Measurements from ENCODE around the gene RALGAPA2. TPM values are rescaled to one million over a fixed set of nuclear protein-coding genes. Genes with fewer than 3 reads are reported as not detected.

Gene RALGAPA2
- total and polyA plus RNA-seq, 2 experiments from 2014 or later: 14.5 to 35.5 TPM

DNA sequence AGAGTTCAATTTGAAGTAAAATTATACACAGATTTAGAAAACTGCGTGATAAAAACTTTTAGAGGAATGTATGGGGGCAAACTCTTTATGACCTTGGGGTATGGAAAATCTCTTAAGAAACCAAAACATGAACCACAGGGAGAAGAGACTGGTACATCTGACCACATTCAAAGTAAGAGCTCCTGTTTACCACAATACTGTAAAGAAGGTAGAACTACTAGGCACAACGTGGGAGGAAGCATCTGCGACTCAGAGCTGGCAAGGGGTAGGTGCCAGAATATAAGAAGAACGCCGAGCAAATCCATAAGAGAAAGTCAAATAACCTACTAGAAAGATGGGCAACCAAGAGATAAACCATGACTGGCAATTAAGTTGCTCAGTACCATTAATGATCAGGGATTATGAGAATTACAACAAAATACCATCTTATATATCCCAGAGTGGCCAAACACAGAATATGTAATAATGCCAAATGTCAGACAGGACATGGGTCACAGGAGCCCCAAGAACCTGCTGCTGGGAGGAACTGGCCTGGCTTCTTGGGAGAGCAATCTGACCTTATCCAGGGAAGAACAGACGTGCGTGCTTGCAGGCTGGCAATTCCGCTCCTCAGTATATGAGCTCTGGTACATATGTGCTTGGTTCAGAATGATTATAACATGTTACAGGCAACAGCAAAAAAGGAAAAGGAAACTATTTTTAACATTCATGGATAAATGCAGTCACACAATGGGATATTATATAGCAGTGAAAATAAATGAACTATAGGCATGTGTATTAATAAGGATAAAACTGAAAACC, 294.4 kb downstream of the RALGAPA2 start:
- Histone ChIP-seq H3K36me3 (no peaks in the 10 kb centered on the region), H3K27ac (no peak overlapping the region), H3K27me3 (peaks cover 3% of the 10 kb centered on the region), H3K9me3 (ENCODE audit: low read depth) (no peaks in the 10 kb centered on the region), H3K4me3 (no peak overlapping the region), H3K4me1 (ENCODE audit: low read depth) (peaks cover 6% of the 10 kb centered on the region)
- no peak for DNase-seq (ENCODE audit: low read depth in 1 of 2, low spot score in 1 of 2)
- TF ChIP-seq, protein P1, sequence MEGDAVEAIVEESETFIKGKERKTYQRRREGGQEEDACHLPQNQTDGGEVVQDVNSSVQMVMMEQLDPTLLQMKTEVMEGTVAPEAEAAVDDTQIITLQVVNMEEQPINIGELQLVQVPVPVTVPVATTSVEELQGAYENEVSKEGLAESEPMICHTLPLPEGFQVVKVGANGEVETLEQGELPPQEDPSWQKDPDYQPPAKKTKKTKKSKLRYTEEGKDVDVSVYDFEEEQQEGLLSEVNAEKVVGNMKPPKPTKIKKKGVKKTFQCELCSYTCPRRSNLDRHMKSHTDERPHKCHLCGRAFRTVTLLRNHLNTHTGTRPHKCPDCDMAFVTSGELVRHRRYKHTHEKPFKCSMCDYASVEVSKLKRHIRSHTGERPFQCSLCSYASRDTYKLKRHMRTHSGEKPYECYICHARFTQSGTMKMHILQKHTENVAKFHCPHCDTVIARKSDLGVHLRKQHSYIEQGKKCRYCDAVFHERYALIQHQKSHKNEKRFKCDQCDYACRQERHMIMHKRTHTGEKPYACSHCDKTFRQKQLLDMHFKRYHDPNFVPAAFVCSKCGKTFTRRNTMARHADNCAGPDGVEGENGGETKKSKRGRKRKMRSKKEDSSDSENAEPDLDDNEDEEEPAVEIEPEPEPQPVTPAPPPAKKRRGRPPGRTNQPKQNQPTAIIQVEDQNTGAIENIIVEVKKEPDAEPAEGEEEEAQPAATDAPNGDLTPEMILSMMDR (IDR thresholded peaks at IDR 0.05; ENCODE audit: low read depth, low read length): no peak

DNA sequence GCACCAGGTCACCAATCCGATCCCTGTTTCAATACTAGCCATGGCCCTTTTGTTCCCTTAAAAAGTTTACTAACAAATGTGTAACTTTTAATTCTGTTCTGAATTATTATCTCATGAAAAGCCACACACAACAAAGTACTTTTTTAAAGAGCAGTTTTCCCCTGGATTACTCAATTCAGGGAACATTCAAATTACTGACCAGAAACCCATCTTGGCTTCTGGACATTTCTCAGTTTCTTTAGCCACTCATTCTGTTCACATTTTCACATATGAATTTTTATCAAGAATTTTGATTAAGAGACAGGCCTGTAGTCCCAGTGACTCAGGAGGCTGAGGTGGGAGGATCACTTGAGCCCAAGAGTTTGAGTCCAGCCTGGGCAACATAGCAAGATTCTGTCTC, 297.1 kb downstream of the RALGAPA2 start:
- Histone ChIP-seq H3K4me3 (no peak overlapping the region), H3K27me3 (peaks cover 15% of the 10 kb centered on the region)

DNA sequence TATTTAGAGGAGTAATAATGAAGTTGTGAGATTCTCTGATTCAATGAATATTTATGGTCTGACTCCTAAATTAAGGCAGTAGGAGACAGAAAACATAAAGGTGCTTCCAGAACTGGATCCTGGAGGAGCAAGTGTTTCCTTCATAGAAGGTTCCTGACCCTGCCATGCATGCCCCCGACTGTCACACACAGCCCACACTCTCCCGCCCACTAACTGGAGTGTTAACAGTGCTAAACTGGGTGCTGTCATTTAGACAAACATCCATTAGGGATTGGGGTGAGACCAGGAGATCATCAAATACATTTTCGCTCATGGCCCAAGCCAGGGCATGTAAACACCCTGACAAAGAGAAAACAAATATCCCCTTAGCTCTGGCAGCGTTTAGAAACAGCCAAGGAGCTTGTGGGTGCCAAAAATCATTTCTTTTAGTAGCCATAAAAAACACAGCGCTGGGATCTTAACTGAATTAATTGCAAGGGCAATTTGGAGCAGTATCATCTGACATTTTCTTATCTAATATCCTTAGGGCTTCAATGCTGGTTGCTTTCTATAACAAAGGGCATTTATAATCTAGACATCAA, 297.7 kb downstream of the RALGAPA2 start:
- H3K27me3 ChIP-seq: peaks cover 15% of the 10 kb centered on the region
- TF ChIP-seq, protein P1 (IDR thresholded peaks at IDR 0.05; ENCODE audit: low read depth, low read length): no peak
- no peaks in the 10 kb centered on the region for H3K9me3 ChIP-seq (ENCODE audit: low read depth)
- H3K27ac ChIP-seq: no peak overlapping the region
- H3K36me3 ChIP-seq: no peaks in the 10 kb centered on the region
- no peak overlapping the region for H3K4me3 ChIP-seq
- H3K4me1 ChIP-seq (ENCODE audit: low read depth): peaks cover 15% of the 10 kb centered on the region
- DNase-seq (ENCODE audit: low read depth in 1 of 2, low spot score in 1 of 2): no peak

More for the DNA sequence above, 297.1 kb downstream of the RALGAPA2 start:
- no peak for DNase-seq (ENCODE audit: low read depth in 1 of 2, low spot score in 1 of 2)
- no peak overlapping the region for H3K27ac ChIP-seq
- TF ChIP-seq, protein P1 (IDR thresholded peaks at IDR 0.05; ENCODE audit: low read depth, low read length): no peak
- H3K4me1 ChIP-seq (ENCODE audit: low read depth): peaks cover 18% of the 10 kb centered on the region
- H3K36me3 ChIP-seq: no peaks in the 10 kb centered on the region
- no peaks in the 10 kb centered on the region for H3K9me3 ChIP-seq (ENCODE audit: low read depth)

DNA sequence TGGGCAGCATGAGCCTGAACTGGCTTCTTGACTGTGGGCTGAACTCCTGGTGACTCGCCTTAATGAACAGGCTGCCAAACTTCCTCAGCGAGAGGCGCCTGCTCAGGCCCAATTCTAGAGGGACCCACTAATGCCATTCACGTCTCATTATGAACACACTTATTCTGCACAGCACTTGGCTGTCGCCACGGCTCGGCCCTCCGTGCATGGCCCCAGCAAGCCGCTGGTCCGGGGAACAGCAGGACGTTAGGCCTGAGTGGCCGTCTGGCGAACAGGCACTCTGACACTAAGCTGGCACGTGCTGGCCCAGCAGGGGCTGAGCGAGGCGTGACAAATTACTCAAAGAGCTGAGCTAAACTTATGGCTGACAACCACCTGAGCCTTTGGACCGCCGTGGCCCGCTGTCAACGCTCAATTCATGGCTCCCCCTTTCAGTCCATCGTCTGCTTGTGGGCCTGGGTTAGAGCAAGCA, 298.6 kb downstream of the RALGAPA2 start:
- H3K9me3 ChIP-seq (ENCODE audit: low read depth): no peaks in the 10 kb centered on the region
- DNase-seq (ENCODE audit: low read depth in 1 of 2, low spot score in 1 of 2): peak in 1 of 2 donors; percentile 28
- H3K4me1 ChIP-seq (ENCODE audit: low read depth): peaks cover 13% of the 10 kb centered on the region
- peaks cover 15% of the 10 kb centered on the region for H3K27me3 ChIP-seq
- TF ChIP-seq, protein P1 (IDR thresholded peaks at IDR 0.05; ENCODE audit: low read depth, low read length): no peak
- no peak overlapping the region for H3K27ac ChIP-seq
- H3K36me3 ChIP-seq: no peaks in the 10 kb centered on the region
- no peak overlapping the region for H3K4me3 ChIP-seq

DNA sequence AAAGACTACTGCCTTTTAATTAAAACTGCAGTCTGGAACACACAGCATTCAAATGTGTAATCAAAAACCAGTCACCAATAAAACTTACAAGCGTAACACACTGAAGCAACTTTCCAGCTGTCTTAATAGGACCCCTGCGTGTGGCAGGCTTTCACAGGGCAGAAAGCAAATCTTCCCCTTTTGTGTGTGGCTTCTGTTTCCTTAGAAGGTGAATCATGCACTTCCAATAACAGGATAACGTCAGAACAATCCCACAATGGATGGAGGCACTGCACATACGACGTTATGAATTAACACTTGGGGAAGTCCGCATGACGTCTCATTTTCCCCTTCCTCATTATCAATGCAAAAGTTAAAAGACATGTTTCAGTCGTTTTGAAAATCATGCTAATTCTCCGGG, 299.7 kb downstream of the RALGAPA2 start:
- H3K36me3 ChIP-seq: no peaks in the 10 kb centered on the region
- H3K4me3 ChIP-seq: no peak overlapping the region
- TF ChIP-seq, protein P1 (IDR thresholded peaks at IDR 0.05; ENCODE audit: low read depth, low read length): no peak
- H3K4me1 ChIP-seq (ENCODE audit: low read depth): peaks cover 13% of the 10 kb centered on the region
- peaks cover 15% of the 10 kb centered on the region for H3K27me3 ChIP-seq
- H3K9me3 ChIP-seq (ENCODE audit: low read depth): no peaks in the 10 kb centered on the region
- DNase-seq (ENCODE audit: low read depth in 1 of 2, low spot score in 1 of 2): no peak
- no peak overlapping the region for H3K27ac ChIP-seq
